GM20000 (cell line): ENCODE results near the gene SPTBN4.
A peak's percentile ranks its signal among the peaks of the same experiment; 100 is the strongest.

Experiments
- DNase-seq: peaks from one replicate; pipeline ENCODE4 v3.0.0; 2012; ENCODE audit warnings: low spot score
- TF ChIP-seq, protein P1 (sequence below): IDR thresholded peaks from 2 replicates; pipeline ENCODE4 v1.5.1; 2012; ENCODE audit warnings: mild to moderate bottlenecking, control low read depth; ENCODE audit errors: extremely low read depth, missing control alignments

SPTBN4 gene

DNA sequence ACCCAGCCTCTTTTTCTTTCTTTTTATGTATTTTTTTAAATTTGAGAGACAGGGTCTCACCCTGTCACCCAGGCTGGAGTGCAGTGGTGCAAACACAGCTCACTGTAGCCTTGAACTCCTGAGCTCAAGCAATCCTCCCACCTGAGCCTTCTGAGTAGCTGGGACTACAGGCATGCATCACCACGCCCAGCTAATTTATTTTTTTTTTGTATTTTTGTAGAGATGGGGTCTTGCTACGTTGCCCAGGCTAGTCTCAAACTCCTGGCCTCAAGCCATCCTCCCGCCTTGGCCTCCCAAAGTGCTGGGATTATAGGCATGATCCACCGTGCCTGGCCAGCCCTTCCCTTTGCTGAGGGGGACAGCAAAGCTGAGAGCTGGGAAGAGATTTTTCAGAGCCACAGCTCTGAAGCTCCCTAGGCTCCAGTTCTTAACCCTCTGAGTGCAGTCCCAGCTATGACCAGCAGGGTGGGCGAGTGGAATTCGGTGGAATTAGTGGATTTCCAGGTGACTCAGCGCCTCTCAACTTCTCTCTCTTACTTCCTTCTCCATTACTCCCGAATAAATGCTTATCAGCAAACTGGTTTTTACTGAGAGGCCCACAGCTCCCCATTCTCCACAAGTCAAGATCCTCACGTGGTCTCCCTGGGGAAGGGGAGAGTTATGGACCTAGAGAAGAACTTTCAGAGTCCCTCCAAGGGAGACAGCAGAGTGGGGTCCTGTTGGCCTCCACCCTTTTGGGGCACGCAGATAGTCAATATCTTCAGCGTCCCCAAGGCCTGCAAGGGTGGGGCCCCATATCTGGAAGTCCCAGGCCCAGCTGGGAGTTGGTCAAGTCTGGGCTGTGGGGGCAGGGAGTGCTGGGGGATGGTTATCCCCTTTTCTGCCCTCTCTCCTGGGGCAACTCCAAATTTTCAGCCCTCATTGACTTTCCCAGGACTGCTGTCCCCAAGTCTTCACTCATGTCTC lies 2.5 kb upstream of the SPTBN4 start:
- TF ChIP-seq, protein P1, sequence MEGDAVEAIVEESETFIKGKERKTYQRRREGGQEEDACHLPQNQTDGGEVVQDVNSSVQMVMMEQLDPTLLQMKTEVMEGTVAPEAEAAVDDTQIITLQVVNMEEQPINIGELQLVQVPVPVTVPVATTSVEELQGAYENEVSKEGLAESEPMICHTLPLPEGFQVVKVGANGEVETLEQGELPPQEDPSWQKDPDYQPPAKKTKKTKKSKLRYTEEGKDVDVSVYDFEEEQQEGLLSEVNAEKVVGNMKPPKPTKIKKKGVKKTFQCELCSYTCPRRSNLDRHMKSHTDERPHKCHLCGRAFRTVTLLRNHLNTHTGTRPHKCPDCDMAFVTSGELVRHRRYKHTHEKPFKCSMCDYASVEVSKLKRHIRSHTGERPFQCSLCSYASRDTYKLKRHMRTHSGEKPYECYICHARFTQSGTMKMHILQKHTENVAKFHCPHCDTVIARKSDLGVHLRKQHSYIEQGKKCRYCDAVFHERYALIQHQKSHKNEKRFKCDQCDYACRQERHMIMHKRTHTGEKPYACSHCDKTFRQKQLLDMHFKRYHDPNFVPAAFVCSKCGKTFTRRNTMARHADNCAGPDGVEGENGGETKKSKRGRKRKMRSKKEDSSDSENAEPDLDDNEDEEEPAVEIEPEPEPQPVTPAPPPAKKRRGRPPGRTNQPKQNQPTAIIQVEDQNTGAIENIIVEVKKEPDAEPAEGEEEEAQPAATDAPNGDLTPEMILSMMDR, result peak; percentile 55
- DNase-seq, result peak; percentile 66

DNA sequence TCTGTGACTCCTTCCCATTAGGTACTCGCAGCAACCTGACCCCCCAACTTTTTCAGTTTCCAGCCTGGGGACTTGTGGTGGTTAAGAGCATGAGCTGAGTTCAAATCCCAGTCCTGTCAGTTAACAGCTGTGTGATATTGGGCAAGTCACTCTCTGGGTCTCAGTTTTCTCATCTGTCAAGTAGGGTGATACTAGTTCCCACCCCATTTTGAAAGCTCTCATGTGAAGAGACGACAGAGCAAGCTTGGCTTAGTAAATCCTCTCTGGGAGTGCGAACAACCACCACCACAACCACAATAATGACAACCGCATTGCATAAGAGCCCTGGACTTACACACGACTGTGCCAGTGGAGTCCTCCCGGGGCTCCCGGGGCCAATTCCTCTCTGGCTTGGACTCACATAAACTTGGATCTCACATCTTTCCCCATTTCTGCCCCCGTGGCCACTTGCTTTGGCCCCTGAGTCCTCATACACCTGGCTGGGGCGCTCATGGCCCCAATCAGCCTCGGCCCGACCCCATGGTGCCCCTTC lies 1.7 kb upstream of the SPTBN4 start:
- no peak for DNase-seq
- TF ChIP-seq, protein P1, result no peak

DNA sequence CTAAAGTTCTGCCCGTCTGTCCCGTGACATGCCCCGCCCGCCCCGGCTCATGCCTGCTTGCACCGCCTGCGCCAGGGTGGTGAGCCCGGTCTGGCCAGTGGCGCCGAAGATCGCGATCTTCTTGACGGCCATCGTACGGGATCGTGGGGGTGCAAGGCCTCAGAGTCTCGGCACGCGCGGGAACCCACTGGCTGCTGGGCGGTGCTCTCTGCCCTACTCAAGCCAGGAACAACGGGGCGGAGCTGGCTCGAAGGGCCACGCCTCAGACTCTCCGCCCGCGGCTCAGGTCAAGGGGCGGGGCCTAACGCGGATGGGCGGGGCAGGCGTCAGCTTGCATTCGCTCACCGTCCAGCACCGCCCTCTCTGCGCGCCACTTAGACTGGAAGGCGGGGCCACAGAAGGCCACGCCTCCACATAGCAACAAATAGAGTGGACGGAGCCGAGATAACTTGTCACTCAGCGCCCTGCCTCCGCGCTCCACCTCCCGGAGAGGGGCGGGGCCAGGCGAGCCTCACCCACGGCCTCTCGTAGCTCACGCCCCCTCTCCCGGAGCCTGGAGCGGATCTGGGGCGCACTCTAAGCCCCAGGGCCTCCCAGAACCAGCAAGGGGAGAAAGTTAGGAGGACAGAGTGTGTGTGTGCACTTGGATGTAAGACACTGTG lies 1.1 kb upstream of the SPTBN4 start, which contains the start of gene BLVRB:
Gene BLVRB, minus strand, starts transcription at position 189 of the 662 bp plus-strand sequence. Its CDS starts 57 bp downstream, at position 132.
- DNase-seq, result peak; percentile 99
- TF ChIP-seq, protein P1, result no peak

DNA sequence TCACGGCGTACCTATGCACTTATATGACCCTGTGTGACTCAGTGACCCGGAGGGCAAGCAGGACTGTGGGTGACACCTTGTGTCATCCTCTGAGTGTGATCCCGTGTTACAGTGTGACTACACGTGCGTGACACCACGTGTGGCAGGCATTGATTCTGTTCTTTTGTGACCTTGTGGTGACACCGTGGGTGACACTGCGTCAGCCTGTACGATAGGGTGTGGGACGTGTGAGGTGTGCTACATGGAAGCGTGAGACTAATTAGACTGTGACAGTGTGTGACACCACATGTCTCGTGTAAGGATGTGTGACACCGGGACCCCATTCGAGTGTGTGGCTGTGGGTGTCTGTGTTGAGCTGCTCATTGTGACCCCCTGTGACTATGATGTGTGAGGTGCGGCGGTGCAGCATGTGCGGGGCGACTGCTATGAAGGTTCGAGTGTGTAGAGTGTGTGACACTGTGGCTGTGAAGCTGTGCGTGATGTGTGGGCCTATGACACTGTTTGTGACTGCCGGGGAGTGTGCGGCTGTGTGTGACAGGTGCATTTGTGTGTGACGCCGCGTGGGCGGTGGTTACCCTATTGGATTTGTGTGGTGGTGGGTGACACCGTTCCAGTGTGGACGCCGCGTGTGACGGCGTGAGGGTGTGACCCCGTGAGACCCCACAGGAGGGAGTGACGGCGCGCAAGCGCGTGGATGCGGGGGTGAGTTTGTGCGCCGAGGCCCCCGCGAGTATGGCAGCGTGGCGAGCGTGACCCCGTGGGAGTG lies 399 bp upstream of the SPTBN4 start:
- TF ChIP-seq, protein P1, result no peak
- DNase-seq, result peak; percentile 63

DNA sequence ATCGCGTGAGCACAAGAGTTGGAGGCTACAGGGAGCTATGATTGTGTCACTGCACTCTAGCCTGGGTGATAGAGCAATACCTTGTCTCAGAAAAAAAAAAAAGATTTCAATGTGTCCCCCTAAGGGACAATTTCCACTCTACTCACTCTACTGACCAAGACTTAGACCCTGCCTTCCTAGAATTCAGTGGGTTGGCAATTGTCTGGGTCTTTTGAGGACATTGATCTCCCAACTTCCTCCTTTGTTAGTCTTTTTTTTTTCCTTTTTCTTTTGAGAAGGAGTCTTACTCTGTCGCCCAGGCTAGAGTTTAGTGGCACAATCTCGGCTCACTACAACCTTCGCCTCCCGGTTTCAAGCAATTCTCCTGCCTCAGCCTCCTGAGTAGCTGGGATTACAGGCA lies 2.2 kb downstream of the SPTBN4 start:
- no peak for DNase-seq

DNA sequence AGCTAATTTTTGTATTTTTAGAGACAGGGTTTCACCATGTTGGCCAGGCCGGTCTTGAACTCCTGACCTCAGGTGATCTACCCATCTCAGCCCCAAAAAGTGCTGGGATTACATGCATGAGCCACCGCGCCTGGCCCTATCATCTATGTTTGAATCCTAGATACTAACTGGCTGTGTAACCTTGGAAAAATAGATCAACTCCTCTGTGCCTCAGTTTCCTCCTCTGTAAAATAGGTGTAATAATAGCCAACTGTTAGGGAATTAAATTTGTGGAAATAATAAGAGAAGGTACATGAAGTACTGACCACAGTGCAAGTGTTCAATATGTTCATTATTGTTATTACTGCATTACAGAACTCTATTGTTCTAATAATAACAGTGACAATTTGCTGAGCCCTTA lies 4.3 kb downstream of the SPTBN4 start:
- DNase-seq, result no peak
- TF ChIP-seq, protein P1, result no peak

More for the DNA sequence above, 2.2 kb downstream of the SPTBN4 start:
- TF ChIP-seq, protein P1, result no peak
